Measurements from ENCODE around the gene ATP8A2.

- TF ChIP-seq CTCF (IDR thresholded peaks at IDR 0.05) (no peak), EP300 (IDR thresholded peaks at IDR 0.05; ENCODE audit: low read depth) (no peak), POLR2A (IDR thresholded peaks at IDR 0.05) (no peak), POLR2AphosphoS5 (IDR thresholded peaks at IDR 0.05) (no peak)
Observed at GRCh38 chr13:25400925-25401324, 29.2 kb downstream of the ATP8A2 start.

Measured in transverse colon (tissue), 4 donors.